Caco-2 (cell line): Measurements from ENCODE around the gene SCGB2A2. TPM values are rescaled to one million over a fixed set of nuclear protein-coding genes. Genes with fewer than 3 reads are reported as not detected.

Experiments
- BruUV-seq: library from RNA; stranded (reverse); fragments of 400-500 nt; replicated peaks from 2 replicates; lab custom pipeline; 2021; lab: Mats Ljungman, UMichigan
- CTCF ChIA-PET: fragments of 300-600 bp; sonication (Branson Sonifier 250); formaldehyde crosslinking; loops from one replicate; lab custom pipeline; 2022; ENCODE audit warnings: antibody characterized with exemption; lab: Charles Lee
- POLR2A ChIA-PET: fragments of 300-600 bp; sonication (Branson Sonifier 250); formaldehyde crosslinking; loops from one replicate; lab custom pipeline; 2022; ENCODE audit warnings: antibody characterized with exemption; lab: Charles Lee
- DNase-seq, 2 experiments: peaks; one replicate each; pipeline versions ENCODE4 v3.0.0 to v3.0.0-alpha.2; 2020 to 2022
- H3K27me3 ChIP-seq: replicated peaks from 2 replicates; pipeline ENCODE4 v1.6.0; 2011; ENCODE audit warnings: low read length; ENCODE audit not compliant: control insufficient read depth, insufficient read depth
- H3K36me3 ChIP-seq: 2 replicates; pipeline ENCODE4 v1.5.1; 2011; ENCODE audit warnings: low read length; ENCODE audit not compliant: control insufficient read depth, insufficient read depth
- H3K4me1 ChIP-seq: fragments of 250-450 bp; sonication (Bioruptor Pico); 2 replicates; pipeline ENCODE4 v1.5.1; 2020; ENCODE audit warnings: mild to moderate bottlenecking
- H3K4me3 ChIP-seq: 2 replicates; pipeline ENCODE4 v1.5.1; 2011; ENCODE audit warnings: low read depth, mild to moderate bottlenecking, control low read depth, low read length
- H3K9me3 ChIP-seq: fragments of 250-450 bp; sonication (Bioruptor Pico); 2 replicates; pipeline ENCODE4 v1.5.1; 2020; ENCODE audit warnings: mild to moderate bottlenecking, moderate library complexity
- H3K27ac Mint-ChIP-seq: one replicate; pipeline ENCODE4 v1.8.0; 2022; ENCODE audit warnings: mixed read lengths; ENCODE audit not compliant: unreplicated experiment
- H3K27me3 Mint-ChIP-seq: one replicate; pipeline ENCODE4 v1.8.0; 2022; ENCODE audit warnings: mixed read lengths; ENCODE audit not compliant: insufficient read depth, unreplicated experiment
- H3K36me3 Mint-ChIP-seq: one replicate; pipeline ENCODE4 v1.8.0; 2022; ENCODE audit warnings: mild to moderate bottlenecking, mixed read lengths; ENCODE audit not compliant: insufficient read depth, unreplicated experiment
- H3K4me1 Mint-ChIP-seq: one replicate; pipeline ENCODE4 v1.8.0; 2022; ENCODE audit warnings: low read depth, mixed read lengths; ENCODE audit not compliant: unreplicated experiment
- H3K4me3 Mint-ChIP-seq: one replicate; pipeline ENCODE4 v1.8.0; 2022; ENCODE audit warnings: mild to moderate bottlenecking, moderate library complexity, mixed read lengths; ENCODE audit not compliant: unreplicated experiment
- H3K9me3 Mint-ChIP-seq: one replicate; pipeline ENCODE4 v1.8.0; 2022; ENCODE audit warnings: mixed read lengths; ENCODE audit not compliant: unreplicated experiment
- CTCF ChIP-seq, 2 experiments: fragments of 200-600 bp in 1 of 2; IDR thresholded peaks; 1 replicate in 1 of 2; 2 replicates in 1 of 2; pipeline versions ENCODE4 v1.5.1 to v1.8.0; 2011 to 2022; ENCODE audit warnings: antibody characterized with exemption in 1 of 2, control low read depth in 1 of 2, inconsistent platforms in 1 of 2, low read depth in 1 of 2, low read length in 1 of 2, mild to moderate bottlenecking in 1 of 2, moderate library complexity in 1 of 2; ENCODE audit not compliant: insufficient read depth in 1 of 2, severe bottlenecking in 1 of 2, unreplicated experiment in 1 of 2
- intact Hi-C: fragments of 100-400 bp; cut with micrococcal nuclease; formaldehyde crosslinking; loops from one replicate; pipeline ENCODE4 v1.10.0; 2022; ENCODE audit not compliant: unreplicated experiment
- total RNA-seq: library from RNA; stranded (reverse); gene quantifications from 2 replicates; pipeline ENCODE4 v1.2.3, GENCODE V29; 2022

Gene SCGB2A2
- total RNA-seq, 1 experiment from 2014 or later, result not detected

- intact Hi-C loops, result no loop called here
- Histone ChIP-seq H3K4me1 (no peaks in the 10 kb centered on the region), H3K4me3 (no peak overlapping the region), H3K27me3 (no peaks in the 10 kb centered on the region), H3K9me3 (no peaks in the 10 kb centered on the region), H3K36me3 (no peaks in the 10 kb centered on the region)
- H3K27me3 Mint-ChIP-seq, result peaks cover 21% of the 10 kb centered on the region
- no peaks in the 10 kb centered on the region for H3K36me3 Mint-ChIP-seq
- H3K4me3 Mint-ChIP-seq, result no peak overlapping the region
- CTCF ChIA-PET, result no interaction called here
- no peaks in the 10 kb centered on the region for H3K9me3 Mint-ChIP-seq
- no TSS peak for BruUV-seq
- no peak overlapping the region for H3K27ac Mint-ChIP-seq
- no peak for DNase-seq
- POLR2A ChIA-PET, result no interaction called here
- TF ChIP-seq CTCF (IDR thresholded peaks at IDR 0.05; ENCODE audit: insufficient read depth in 1 of 2, low read depth in 1 of 2, low read length in 1 of 2, severe bottlenecking in 1 of 2, unreplicated experiment in 1 of 2), result peak; percentile 13 to 39
- H3K4me1 Mint-ChIP-seq, result no peaks in the 10 kb centered on the region
These were observed 36.2 kb upstream of the SCGB2A2 start for GRCh38 chr11:62233730-62234129.

- no peak overlapping the region for H3K4me3 Mint-ChIP-seq
- H3K36me3 Mint-ChIP-seq, result no peaks in the 10 kb centered on the region
- Histone ChIP-seq H3K9me3 (no peaks in the 10 kb centered on the region), H3K27me3 (no peaks in the 10 kb centered on the region), H3K36me3 (no peaks in the 10 kb centered on the region), H3K4me1 (no peaks in the 10 kb centered on the region), H3K4me3 (no peak overlapping the region)
- POLR2A ChIA-PET, result no interaction called here
- no peak overlapping the region for H3K27ac Mint-ChIP-seq
- intact Hi-C loops, result no loop called here
- no peak for DNase-seq
- H3K4me1 Mint-ChIP-seq, result no peaks in the 10 kb centered on the region
- TF ChIP-seq CTCF (IDR thresholded peaks at IDR 0.05; ENCODE audit: insufficient read depth in 1 of 2, low read depth in 1 of 2, low read length in 1 of 2, severe bottlenecking in 1 of 2, unreplicated experiment in 1 of 2), result no peak
- no TSS peak for BruUV-seq
- peaks cover 9% of the 10 kb centered on the region for H3K9me3 Mint-ChIP-seq
- CTCF ChIA-PET, result no interaction called here
- peaks cover 21% of the 10 kb centered on the region for H3K27me3 Mint-ChIP-seq
These were observed 33.8 kb upstream of the SCGB2A2 start for GRCh38 chr11:62236187-62236586.

- Mint-ChIP-seq H3K9me3 (peaks cover 9% of the 10 kb centered on the region), H3K27ac (no peak overlapping the region), H3K36me3 (no peaks in the 10 kb centered on the region), H3K4me3 (no peak overlapping the region), H3K4me1 (no peaks in the 10 kb centered on the region), H3K27me3 (peaks cover 21% of the 10 kb centered on the region)
- Histone ChIP-seq H3K4me1 (no peaks in the 10 kb centered on the region), H3K9me3 (no peaks in the 10 kb centered on the region), H3K27me3 (no peaks in the 10 kb centered on the region), H3K36me3 (no peaks in the 10 kb centered on the region), H3K4me3 (no peak overlapping the region)
- intact Hi-C loops, result no loop called here
- TF ChIP-seq CTCF (IDR thresholded peaks at IDR 0.05; ENCODE audit: insufficient read depth in 1 of 2, low read depth in 1 of 2, low read length in 1 of 2, severe bottlenecking in 1 of 2, unreplicated experiment in 1 of 2), result no peak
- ChIA-PET POLR2A (no interaction called here), CTCF (no interaction called here)
- no peak for DNase-seq
- no TSS peak for BruUV-seq
These were observed 32.5 kb upstream of the SCGB2A2 start for GRCh38 chr11:62237499-62237898.
